Measurements from ENCODE around the gene SYNGR2.

The SYNGR2 gene

DNA sequence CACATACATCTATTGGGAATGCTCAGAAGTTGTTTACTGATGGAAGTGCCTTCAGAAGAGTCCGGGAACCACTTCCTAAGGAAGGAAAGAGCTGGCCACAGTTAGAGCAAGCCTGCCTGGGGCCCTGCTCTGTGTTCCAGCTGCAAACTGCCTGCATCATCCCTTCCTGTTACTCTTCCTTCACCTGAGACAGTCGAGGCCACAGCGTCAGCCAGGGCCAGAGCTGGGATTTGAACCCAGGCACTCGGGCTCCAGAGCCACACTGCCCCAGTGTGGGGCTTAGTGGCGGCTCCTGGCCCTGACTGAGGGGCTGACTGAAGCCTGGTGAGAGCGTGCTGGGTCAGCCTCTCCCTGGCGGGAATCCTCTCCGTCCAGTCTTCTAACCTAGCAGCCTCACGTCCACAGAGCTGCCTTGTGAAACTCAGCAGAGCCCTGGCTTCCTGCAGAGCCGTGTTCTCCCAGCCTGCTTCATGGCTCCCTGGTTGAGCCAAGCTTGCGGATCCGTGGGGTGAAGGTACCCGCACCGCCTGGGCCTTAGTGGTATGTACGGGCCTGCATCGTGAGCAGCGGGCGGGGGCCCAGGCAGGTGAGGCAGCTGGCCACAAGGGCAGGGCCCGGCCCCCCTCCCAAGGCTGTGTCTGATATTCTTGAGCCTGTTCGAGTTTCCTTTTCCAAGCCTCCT, 26.8 kb upstream of the SYNGR2 start:
- Histone ChIP-seq H3K27me3 (ENCODE audit: insufficient read depth, low read length, poor library complexity) (no peaks in the 10 kb centered on the region), H3K4me3 (ENCODE audit: low read depth in 1 of 2, low read length in 2 of 2) (no peak overlapping the region), H4K20me1 (ENCODE audit: insufficient read depth, low read length) (peaks cover 17% of the 10 kb centered on the region), H2AFZ (ENCODE audit: low read depth, low read length) (no peak overlapping the region), H3K79me2 (ENCODE audit: insufficient read depth, low read length) (no peaks in the 10 kb centered on the region), H3K36me3 (ENCODE audit: insufficient read depth, low read length) (peaks cover under 1% of the 10 kb centered on the region; the same call in 1 of the 2 replicates), H3K27ac (ENCODE audit: low read length) (no peak overlapping the region), H3K9me3 (ENCODE audit: insufficient read depth, low read length, severe bottlenecking) (no peaks in the 10 kb centered on the region), H3K9ac (ENCODE audit: low read depth, low read length) (no peak overlapping the region), H3K4me2 (ENCODE audit: insufficient read depth, low read length) (no peak overlapping the region), H3K4me1 (ENCODE audit: insufficient read depth, low read length) (no peaks in the 10 kb centered on the region)
- no peak for TF ChIP-seq EZH2 (IDR thresholded peaks at IDR 0.05; ENCODE audit: borderline replicate concordance, low read depth, low read length, severe bottlenecking)
- no peak for TF ChIP-seq CTCF (IDR thresholded peaks at IDR 0.05; ENCODE audit: borderline replicate concordance, extremely low read depth, low read length, poor library complexity, severe bottlenecking)
- DNase-seq, result no peak
- ATAC-seq (ENCODE audit: insufficient read depth, low read depth), result no peak

DNA sequence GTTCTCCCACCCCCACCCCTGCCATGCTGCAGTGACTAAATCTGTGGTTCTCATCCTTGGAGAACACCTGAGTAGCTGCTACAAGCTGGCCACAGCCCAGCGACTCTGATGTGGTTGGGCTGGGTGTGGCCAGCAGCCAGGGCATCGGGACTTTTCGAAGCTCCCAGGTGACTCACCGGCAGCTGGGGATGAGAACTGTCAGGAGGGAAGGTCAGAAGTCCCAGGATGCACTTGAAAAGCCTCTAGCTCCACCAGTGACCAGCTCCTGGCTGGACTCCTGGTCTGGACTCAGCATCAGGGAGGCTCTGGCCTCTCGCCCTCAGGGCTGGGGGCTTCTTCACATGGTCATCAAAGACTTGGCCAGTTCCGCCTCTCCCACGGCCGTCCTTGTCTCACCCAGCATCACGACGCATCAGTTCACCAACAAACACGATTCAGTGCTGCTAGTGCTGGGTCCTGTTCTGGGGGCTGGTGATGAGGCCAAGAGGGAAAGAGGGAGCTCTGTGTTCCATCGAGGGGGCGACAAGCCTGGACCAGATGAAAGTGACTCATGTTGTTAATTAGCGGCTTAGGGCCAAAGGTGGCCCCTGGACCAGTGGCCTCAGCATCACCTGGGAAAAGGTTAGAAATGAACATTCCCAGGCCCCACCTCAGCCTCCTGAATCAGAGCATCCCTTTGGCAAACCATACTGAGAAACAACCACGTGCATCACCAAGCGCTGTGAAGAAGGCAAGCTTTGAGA, 26.1 kb upstream of the SYNGR2 start:
- Histone ChIP-seq H3K4me1 (ENCODE audit: insufficient read depth, low read length) (no peaks in the 10 kb centered on the region), H3K9ac (ENCODE audit: low read depth, low read length) (no peak overlapping the region), H4K20me1 (ENCODE audit: insufficient read depth, low read length) (peaks cover 11% of the 10 kb centered on the region), H3K9me3 (ENCODE audit: insufficient read depth, low read length, severe bottlenecking) (no peaks in the 10 kb centered on the region), H3K27ac (ENCODE audit: low read length) (no peak overlapping the region), H3K4me3 (ENCODE audit: low read depth in 1 of 2, low read length in 2 of 2) (no peak overlapping the region), H3K27me3 (ENCODE audit: insufficient read depth, low read length, poor library complexity) (no peaks in the 10 kb centered on the region), H3K36me3 (ENCODE audit: insufficient read depth, low read length) (no peaks in the 10 kb centered on the region; the same call in 1 of the 2 replicates), H2AFZ (ENCODE audit: low read depth, low read length) (no peak overlapping the region), H3K79me2 (ENCODE audit: insufficient read depth, low read length) (no peaks in the 10 kb centered on the region), H3K4me2 (ENCODE audit: insufficient read depth, low read length) (no peak overlapping the region)
- TF ChIP-seq CTCF (IDR thresholded peaks at IDR 0.05; ENCODE audit: borderline replicate concordance, extremely low read depth, low read length, poor library complexity, severe bottlenecking), result no peak
- no peak for TF ChIP-seq EZH2 (IDR thresholded peaks at IDR 0.05; ENCODE audit: borderline replicate concordance, low read depth, low read length, severe bottlenecking)
- DNase-seq (no peak), ATAC-seq (ENCODE audit: insufficient read depth, low read depth) (no peak)

DNA sequence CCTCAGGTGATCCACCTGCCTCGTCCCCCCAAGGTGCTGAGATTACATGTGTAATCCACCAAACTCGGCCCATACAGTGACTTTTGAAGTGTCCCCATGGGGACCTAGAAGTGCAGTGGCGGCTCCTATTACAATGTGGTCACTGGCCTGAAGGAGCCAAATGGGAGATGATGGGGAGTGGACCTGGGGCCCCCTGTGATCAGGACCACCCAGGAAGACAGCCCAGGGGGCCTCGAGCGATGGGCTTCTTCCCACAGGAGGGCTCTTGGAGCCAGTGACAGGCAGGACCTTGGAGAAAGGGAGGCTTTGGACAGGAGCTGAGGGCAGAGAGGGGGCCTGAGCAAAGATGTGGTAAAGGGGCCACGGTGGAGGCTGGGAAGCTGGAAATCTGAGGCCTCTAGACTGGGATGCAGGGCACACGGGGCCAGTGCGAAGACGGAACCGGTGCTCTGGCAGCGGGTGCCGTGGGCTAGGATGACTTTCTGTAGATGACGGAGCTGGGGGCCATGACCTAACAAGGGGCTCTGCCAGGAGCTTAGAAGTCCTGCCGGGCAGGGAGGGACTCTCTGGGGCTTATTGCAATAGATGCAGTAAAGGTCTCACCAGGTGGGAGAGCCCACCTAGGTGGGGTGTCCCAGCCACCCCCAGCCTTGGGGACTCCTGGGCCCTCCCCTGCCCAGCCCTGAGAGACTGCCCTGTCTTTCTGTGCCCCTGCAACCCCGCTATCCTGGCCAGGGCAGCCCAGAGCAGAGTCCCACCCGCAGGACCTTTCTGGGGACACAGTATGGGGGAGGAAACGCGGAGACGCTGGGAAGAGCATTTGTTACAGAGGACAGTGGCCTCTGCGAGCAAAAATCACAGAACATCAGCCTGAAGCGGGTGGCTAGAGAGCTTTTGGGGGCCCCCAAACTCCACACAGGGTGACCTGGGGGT, 24.9 kb upstream of the SYNGR2 start:
- no peak for DNase-seq
- ATAC-seq (ENCODE audit: insufficient read depth, low read depth), result no peak
- Histone ChIP-seq H3K9ac (ENCODE audit: low read depth, low read length) (no peak overlapping the region), H2AFZ (ENCODE audit: low read depth, low read length) (no peak overlapping the region), H3K4me3 (ENCODE audit: low read depth in 1 of 2, low read length in 2 of 2) (no peak overlapping the region), H3K4me2 (ENCODE audit: insufficient read depth, low read length) (no peak overlapping the region), H3K79me2 (ENCODE audit: insufficient read depth, low read length) (no peaks in the 10 kb centered on the region), H3K9me3 (ENCODE audit: insufficient read depth, low read length, severe bottlenecking) (no peaks in the 10 kb centered on the region), H3K36me3 (ENCODE audit: insufficient read depth, low read length) (no peaks in the 10 kb centered on the region), H3K27ac (ENCODE audit: low read length) (no peak overlapping the region), H3K4me1 (ENCODE audit: insufficient read depth, low read length) (no peaks in the 10 kb centered on the region), H3K27me3 (ENCODE audit: insufficient read depth, low read length, poor library complexity) (no peaks in the 10 kb centered on the region), H4K20me1 (ENCODE audit: insufficient read depth, low read length) (peaks cover under 1% of the 10 kb centered on the region; the same call in 1 of the 2 replicates)
- no peak for TF ChIP-seq EZH2 (IDR thresholded peaks at IDR 0.05; ENCODE audit: borderline replicate concordance, low read depth, low read length, severe bottlenecking)
- no peak for TF ChIP-seq CTCF (IDR thresholded peaks at IDR 0.05; ENCODE audit: borderline replicate concordance, extremely low read depth, low read length, poor library complexity, severe bottlenecking)
